GM13976 (cell line): ENCODE measurements around the gene TBCC.
"Not testable (repeated sequence)": the region's sequence is repeated elsewhere in the genome, so short reads cannot be mapped to it uniquely, and the experiment has no call there.

Source experiments
- DNase-seq: peaks from one replicate; pipeline ENCODE4 v3.0.0; 2012; ENCODE audit warnings: low spot score
- CTCF ChIP-seq: IDR thresholded peaks from 2 replicates; pipeline ENCODE4 v1.5.1; 2012; ENCODE audit warnings: borderline replicate concordance, mild to moderate bottlenecking; ENCODE audit not compliant: insufficient read depth; ENCODE audit errors: extremely low read depth, missing control alignments, control extremely low read depth
- in situ Hi-C: fragments of 300-500 bp; cut with MboI; formaldehyde crosslinking; loops from one replicate; pipeline ENCODE4 v1.12.0; 2022; ENCODE audit warnings: low sequenced_read_pairs, mixed read lengths, inconsistent platforms; ENCODE audit not compliant: unreplicated experiment

The TBCC gene

GRCh38 chr6:42704251-42704936 lies 41.5 kb downstream of the TBCC start:
- no peak for DNase-seq
- TF ChIP-seq CTCF: no peak
- in situ Hi-C loops: no loop called here

GRCh38 chr6:42702786-42703185 lies 43.1 kb downstream of the TBCC start:
- DNase-seq, in situ Hi-C loops: not testable (repeated sequence)

GRCh38 chr6:42702200-42702599 lies 43.7 kb downstream of the TBCC start:
- DNase-seq: no peak
- in situ Hi-C loops: no loop called here

GRCh38 chr6:42698217-42698616 lies 47.7 kb downstream of the TBCC start:
- DNase-seq: no peak
- TF ChIP-seq CTCF: no peak
- in situ Hi-C loops: no loop called here

More at GRCh38 chr6:42702200-42702599, 43.7 kb downstream of the TBCC start:
- no peak for TF ChIP-seq CTCF

- in situ Hi-C loops: no loop called here
- DNase-seq: no peak
- no peak for TF ChIP-seq CTCF
Observed at GRCh38 chr6:42697268-42697655, 48.6 kb downstream of the TBCC start.

- DNase-seq: no peak
- in situ Hi-C loops: no loop called here
- TF ChIP-seq CTCF: no peak
Observed at GRCh38 chr6:42696526-42697267, 49.2 kb downstream of the TBCC start.

- in situ Hi-C loops: no loop called here
- TF ChIP-seq CTCF: no peak
- DNase-seq: no peak
Observed at GRCh38 chr6:42694586-42694985, 51.3 kb downstream of the TBCC start.
